ENCODE results near the gene EIF4H. TPM values are rescaled to one million over a fixed set of nuclear protein-coding genes. Genes with fewer than 3 reads are reported as not detected.

Gene EIF4H
- polyA plus RNA-seq, 1 donor (not counting 4 experiments of a cell fraction or from before 2014, with no cell fraction given) = 340 TPM

DNA sequence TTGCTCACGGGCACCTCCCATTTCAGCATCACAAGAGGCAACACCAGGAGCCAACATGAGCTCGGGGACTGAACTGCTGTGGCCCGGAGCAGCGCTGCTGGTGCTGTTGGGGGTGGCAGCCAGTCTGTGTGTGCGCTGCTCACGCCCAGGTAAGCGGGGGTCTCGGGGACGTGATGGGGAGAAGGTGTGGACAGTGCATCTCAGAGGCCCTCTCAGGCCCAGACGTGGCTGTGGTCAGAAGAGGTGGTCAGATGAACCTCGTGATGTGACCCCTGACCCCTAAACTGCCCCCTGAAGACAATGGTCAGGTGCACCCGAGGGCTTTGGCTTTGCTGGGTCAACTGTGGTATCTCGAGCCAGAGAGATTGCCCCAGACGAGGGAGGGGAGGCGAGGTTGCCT is 41.8 kb downstream of the EIF4H start:
- H3K9me1 ChIP-seq (ENCODE audit: control insufficient read depth, extremely low read depth, insufficient read depth, low read length) = no peaks in the 10 kb centered on the region
- H2AFZ ChIP-seq (ENCODE audit: control insufficient read depth, low read length) = no peak overlapping the region
- FAIRE-seq (no peak), DNase-seq (ENCODE audit: low read depth, low spot score) (no peak)
- TF ChIP-seq EZH2 (IDR thresholded peaks at IDR 0.05; ENCODE audit: low read length) = no peak
- TF ChIP-seq, protein P1, sequence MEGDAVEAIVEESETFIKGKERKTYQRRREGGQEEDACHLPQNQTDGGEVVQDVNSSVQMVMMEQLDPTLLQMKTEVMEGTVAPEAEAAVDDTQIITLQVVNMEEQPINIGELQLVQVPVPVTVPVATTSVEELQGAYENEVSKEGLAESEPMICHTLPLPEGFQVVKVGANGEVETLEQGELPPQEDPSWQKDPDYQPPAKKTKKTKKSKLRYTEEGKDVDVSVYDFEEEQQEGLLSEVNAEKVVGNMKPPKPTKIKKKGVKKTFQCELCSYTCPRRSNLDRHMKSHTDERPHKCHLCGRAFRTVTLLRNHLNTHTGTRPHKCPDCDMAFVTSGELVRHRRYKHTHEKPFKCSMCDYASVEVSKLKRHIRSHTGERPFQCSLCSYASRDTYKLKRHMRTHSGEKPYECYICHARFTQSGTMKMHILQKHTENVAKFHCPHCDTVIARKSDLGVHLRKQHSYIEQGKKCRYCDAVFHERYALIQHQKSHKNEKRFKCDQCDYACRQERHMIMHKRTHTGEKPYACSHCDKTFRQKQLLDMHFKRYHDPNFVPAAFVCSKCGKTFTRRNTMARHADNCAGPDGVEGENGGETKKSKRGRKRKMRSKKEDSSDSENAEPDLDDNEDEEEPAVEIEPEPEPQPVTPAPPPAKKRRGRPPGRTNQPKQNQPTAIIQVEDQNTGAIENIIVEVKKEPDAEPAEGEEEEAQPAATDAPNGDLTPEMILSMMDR (optimal IDR thresholded peaks at IDR 0.05 in 1 of 3, IDR thresholded peaks at IDR 0.05 in 1 of 3, conservative IDR thresholded peaks at IDR 0.05 in 1 of 3; ENCODE audit: extremely low read depth in 1 of 3, insufficient read depth in 2 of 3, low read length in 3 of 3) = no peak
- H3K9me3 ChIP-seq (ENCODE audit: control insufficient read depth, low read depth, low read length) = no peaks in the 10 kb centered on the region
- H3K4me1 ChIP-seq (ENCODE audit: control insufficient read depth, extremely low read depth, insufficient read depth, low read length) = peaks cover 2% of the 10 kb centered on the region
- no peak overlapping the region for H3K4me2 ChIP-seq (ENCODE audit: control insufficient read depth, extremely low read depth, insufficient read depth, low read depth, low read length)
- H3K27ac ChIP-seq (ENCODE audit: control insufficient read depth, insufficient read depth, low read length) = no peak overlapping the region
- H3K4me3 ChIP-seq (ENCODE audit: control insufficient read depth in 2 of 3, extremely low read depth in 1 of 3, insufficient read depth in 2 of 3, low read depth in 1 of 3, low read length in 3 of 3) = no peak overlapping the region
- H3K27me3 ChIP-seq (ENCODE audit: control insufficient read depth, extremely low read depth, insufficient read depth, low read length) = no peaks in the 10 kb centered on the region
- no peaks in the 10 kb centered on the region for H4K20me1 ChIP-seq (ENCODE audit: control insufficient read depth, extremely low read depth, insufficient read depth, low read length)
- no peak overlapping the region for H3K9ac ChIP-seq (ENCODE audit: control insufficient read depth, extremely low read depth, insufficient read depth, low read length)
- H3K79me2 ChIP-seq (ENCODE audit: control insufficient read depth, insufficient read depth, low read length) = no peaks in the 10 kb centered on the region
- dilution Hi-C loops (cut with MboI; ENCODE audit: extremely low pct_ligation_motif_present, low sequenced_read_pairs) = no loop called here
- peaks cover 0 to 1% of the 10 kb centered on the region in 2 experiments for H3K36me3 ChIP-seq (ENCODE audit: control insufficient read depth in 2 of 2, extremely low read depth in 1 of 2, insufficient read depth in 2 of 2, low read length in 2 of 2)

DNA sequence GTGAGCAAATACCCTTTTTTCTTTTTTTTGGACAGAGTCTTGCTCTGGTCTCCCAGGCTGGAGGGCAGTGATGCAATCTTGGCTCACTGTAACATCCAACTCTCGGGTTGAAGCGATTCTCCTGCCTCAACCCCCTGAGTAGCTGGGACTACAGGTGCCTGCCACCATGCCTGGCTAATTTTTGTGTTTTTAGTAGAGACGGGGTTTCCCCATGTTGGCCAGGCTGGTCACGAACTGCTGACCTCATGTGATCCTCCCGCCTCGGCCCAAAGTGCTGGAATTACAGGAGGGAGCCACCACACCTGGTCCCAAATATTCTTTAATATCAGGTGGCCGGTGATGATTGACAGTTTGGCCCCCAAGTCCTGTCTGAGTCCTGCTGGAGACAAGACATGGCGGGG is 42.2 kb downstream of the EIF4H start:
- Histone ChIP-seq H3K9me1 (ENCODE audit: control insufficient read depth, extremely low read depth, insufficient read depth, low read length) (no peaks in the 10 kb centered on the region), H3K27me3 (ENCODE audit: control insufficient read depth, extremely low read depth, insufficient read depth, low read length) (no peaks in the 10 kb centered on the region), H2AFZ (ENCODE audit: control insufficient read depth, low read length) (no peak overlapping the region), H3K4me2 (ENCODE audit: control insufficient read depth, extremely low read depth, insufficient read depth, low read depth, low read length) (no peak overlapping the region), H3K4me1 (ENCODE audit: control insufficient read depth, extremely low read depth, insufficient read depth, low read length) (no peaks in the 10 kb centered on the region), H3K36me3 (ENCODE audit: control insufficient read depth in 2 of 2, extremely low read depth in 1 of 2, insufficient read depth in 2 of 2, low read length in 2 of 2) (peaks cover 0 to 1% of the 10 kb centered on the region in 2 experiments), H4K20me1 (ENCODE audit: control insufficient read depth, extremely low read depth, insufficient read depth, low read length) (no peaks in the 10 kb centered on the region), H3K9me3 (ENCODE audit: control insufficient read depth, low read depth, low read length) (no peaks in the 10 kb centered on the region), H3K4me3 (ENCODE audit: control insufficient read depth in 2 of 3, extremely low read depth in 1 of 3, insufficient read depth in 2 of 3, low read depth in 1 of 3, low read length in 3 of 3) (no peak overlapping the region), H3K27ac (ENCODE audit: control insufficient read depth, insufficient read depth, low read length) (no peak overlapping the region), H3K9ac (ENCODE audit: control insufficient read depth, extremely low read depth, insufficient read depth, low read length) (no peak overlapping the region), H3K79me2 (ENCODE audit: control insufficient read depth, insufficient read depth, low read length) (no peaks in the 10 kb centered on the region)
- FAIRE-seq (no peak), DNase-seq (ENCODE audit: low read depth, low spot score) (no peak)
- dilution Hi-C loops (cut with MboI; ENCODE audit: extremely low pct_ligation_motif_present, low sequenced_read_pairs) = no loop called here
- TF ChIP-seq EZH2 (IDR thresholded peaks at IDR 0.05; ENCODE audit: low read length) = no peak
- TF ChIP-seq, protein P1 (optimal IDR thresholded peaks at IDR 0.05 in 1 of 3, IDR thresholded peaks at IDR 0.05 in 1 of 3, conservative IDR thresholded peaks at IDR 0.05 in 1 of 3; ENCODE audit: extremely low read depth in 1 of 3, insufficient read depth in 2 of 3, low read length in 3 of 3) = no peak

Data from keratinocyte (primary cell).